Loucy (cell line): ENCODE data around the gene OR4D10.
A peak's percentile ranks its signal among the peaks of the same experiment; 100 is the strongest.

ENCODE experiments used
- H2AFZ ChIP-seq: fragments of 200-600 bp; sonication (generic); 2 replicates; pipeline ENCODE4 v1.6.0; 2016; ENCODE audit warnings: antibody characterized with exemption, mild to moderate bottlenecking, low read length, moderate library complexity
- H3F3A ChIP-seq: fragments of 200-600 bp; 2 replicates; pipeline ENCODE4 v1.6.0; 2016; ENCODE audit warnings: antibody characterized with exemption, low read depth, mild to moderate bottlenecking
- H3K27me3 ChIP-seq: fragments of 200-600 bp; sonication (generic); 2 replicates; pipeline ENCODE4 v1.6.1; 2014; ENCODE audit warnings: low read length, mild to moderate bottlenecking; ENCODE audit not compliant: insufficient read depth, poor library complexity, severe bottlenecking
- H3K36me3 ChIP-seq: fragments of 200-600 bp; sonication (generic); 2 replicates; pipeline ENCODE4 v1.6.1; 2016; ENCODE audit warnings: low read length; ENCODE audit not compliant: insufficient read depth
- H3K4me1 ChIP-seq: fragments of 200-600 bp; sonication (generic); 2 replicates; pipeline ENCODE4 v1.5.1; 2014; ENCODE audit warnings: low read length, mild to moderate bottlenecking; ENCODE audit not compliant: insufficient read depth, poor library complexity, severe bottlenecking
- H3K4me2 ChIP-seq: fragments of 200-600 bp; sonication (generic); 2 replicates; pipeline ENCODE4 v1.6.0; 2014; ENCODE audit warnings: antibody characterized with exemption, low read length, low read depth, mild to moderate bottlenecking; ENCODE audit not compliant: poor library complexity, severe bottlenecking
- H3K4me3 ChIP-seq: fragments of 200-600 bp; sonication (generic); 2 replicates; pipeline ENCODE4 v1.5.1; 2014; ENCODE audit warnings: low read length, mild to moderate bottlenecking, mixed read lengths; ENCODE audit not compliant: poor library complexity, severe bottlenecking
- H3K79me2 ChIP-seq: fragments of 200-600 bp; sonication (generic); 2 replicates; pipeline ENCODE4 v1.6.1; 2014; ENCODE audit warnings: low read length; ENCODE audit not compliant: insufficient read depth
- H3K9ac ChIP-seq: fragments of 200-600 bp; sonication (generic); 2 replicates; pipeline ENCODE4 v1.6.0; 2014; ENCODE audit warnings: mild to moderate bottlenecking, low read depth, low read length, moderate library complexity; ENCODE audit not compliant: poor library complexity, severe bottlenecking
- H3K9me2 ChIP-seq: fragments of 200-600 bp; sonication (generic); replicated peaks from 2 replicates; pipeline ENCODE4 v1.6.1; 2016; ENCODE audit warnings: low read depth, low read length, mixed read lengths
- H3K9me3 ChIP-seq: fragments of 200-600 bp; sonication (generic); 2 replicates; pipeline ENCODE4 v1.6.1; 2014; ENCODE audit warnings: mild to moderate bottlenecking, antibody characterized with exemption, low read length, low read depth; ENCODE audit not compliant: insufficient read depth
- H4K20me1 ChIP-seq: fragments of 200-600 bp; sonication (generic); 2 replicates; pipeline ENCODE4 v1.6.0; 2014; ENCODE audit warnings: antibody characterized with exemption, low read length, mild to moderate bottlenecking; ENCODE audit not compliant: insufficient read depth, poor library complexity, severe bottlenecking
- CTCF ChIP-seq: fragments of 200-600 bp; sonication (generic); conservative IDR thresholded peaks from 2 replicates; pipeline ENCODE4 v1.5.1; 2014; ENCODE audit warnings: mild to moderate bottlenecking, antibody characterized with exemption, low read length
- EZH2phosphoT487 ChIP-seq: fragments of 200-600 bp; IDR thresholded peaks from 2 replicates; pipeline ENCODE4 v1.6.1; 2018; ENCODE audit warnings: antibody characterized with exemption, mild to moderate bottlenecking, moderate library complexity, borderline replicate concordance

Gene OR4D10

GRCh38 chr11:59426361-59427067 is 46.6 kb upstream of the OR4D10 start, which contains the start of gene OR5A2:
Gene OR5A2, minus strand, starts transcription at chr11:59426413. Its CDS starts 3,460 bp downstream, at chr11:59422953.
- no peaks in the 10 kb centered on the region for H3K79me2 ChIP-seq
- H3K4me2 ChIP-seq = no peak within 1 kb of the TSS

GRCh38 chr11:59427068-59427382 is 46.1 kb upstream of the OR4D10 start:
- H3F3A ChIP-seq = no peaks in the 10 kb centered on the region
- no peak overlapping the region for H3K4me3 ChIP-seq
- no peaks in the 10 kb centered on the region for H3K4me1 ChIP-seq
- H3K79me2 ChIP-seq = no peaks in the 10 kb centered on the region
- no peaks in the 10 kb centered on the region for H3K9me3 ChIP-seq
- TF ChIP-seq CTCF (no peak), EZH2phosphoT487 (no peak)
- no peaks in the 10 kb centered on the region for H3K9me2 ChIP-seq
- H4K20me1 ChIP-seq = no peaks in the 10 kb centered on the region
- no peak overlapping the region for H3K4me2 ChIP-seq
- no peaks in the 10 kb centered on the region for H3K27me3 ChIP-seq
- H3K9ac ChIP-seq = no peak overlapping the region
- no peaks in the 10 kb centered on the region for H3K36me3 ChIP-seq
- H2AFZ ChIP-seq = no peak overlapping the region

More at GRCh38 chr11:59426361-59427067, 46.6 kb upstream of the OR4D10 start, which contains the start of gene OR5A2:
- no peak within 1 kb of the TSS for H3K4me3 ChIP-seq
- H3K4me1 ChIP-seq = no peaks in the 10 kb centered on the region
- TF ChIP-seq CTCF (no peak), EZH2phosphoT487 (no peak)
- no peaks in the 10 kb centered on the region for H3K36me3 ChIP-seq
- H3F3A ChIP-seq = no peaks in the 10 kb centered on the region
- H2AFZ ChIP-seq = no peak within 1 kb of the TSS
- no peak within 1 kb of the TSS for H3K9ac ChIP-seq
- H3K27me3 ChIP-seq = no peaks in the 10 kb centered on the region
- H3K9me3 ChIP-seq = no peaks in the 10 kb centered on the region
- no peaks in the 10 kb centered on the region for H4K20me1 ChIP-seq
- no peaks in the 10 kb centered on the region for H3K9me2 ChIP-seq

GRCh38 chr11:59429924-59430516 is 43.1 kb upstream of the OR4D10 start:
- Histone ChIP-seq H3K9me3 (no peaks in the 10 kb centered on the region), H3K4me1 (no peaks in the 10 kb centered on the region), H3K4me3 (no peak overlapping the region), H3K9ac (no peak overlapping the region), H3K79me2 (no peaks in the 10 kb centered on the region), H3K9me2 (no peaks in the 10 kb centered on the region), H3K36me3 (no peaks in the 10 kb centered on the region), H4K20me1 (no peaks in the 10 kb centered on the region), H3K27me3 (no peaks in the 10 kb centered on the region), H2AFZ (no peak overlapping the region), H3F3A (no peaks in the 10 kb centered on the region), H3K4me2 (no peak overlapping the region)
- no peak for TF ChIP-seq EZH2phosphoT487
- TF ChIP-seq CTCF = peak; percentile 95
